ENCODE data around the gene NFIC. TPM values are rescaled to one million over a fixed set of nuclear protein-coding genes. Genes with fewer than 3 reads are reported as not detected.
A peak's percentile ranks its signal among the peaks of the same experiment; 100 is the strongest.

NFIC gene
- total and polyA plus RNA-seq, 2 of the 4 experiments (the other 2 are of a cell fraction) = 21.9 to 32.1 TPM

DNA sequence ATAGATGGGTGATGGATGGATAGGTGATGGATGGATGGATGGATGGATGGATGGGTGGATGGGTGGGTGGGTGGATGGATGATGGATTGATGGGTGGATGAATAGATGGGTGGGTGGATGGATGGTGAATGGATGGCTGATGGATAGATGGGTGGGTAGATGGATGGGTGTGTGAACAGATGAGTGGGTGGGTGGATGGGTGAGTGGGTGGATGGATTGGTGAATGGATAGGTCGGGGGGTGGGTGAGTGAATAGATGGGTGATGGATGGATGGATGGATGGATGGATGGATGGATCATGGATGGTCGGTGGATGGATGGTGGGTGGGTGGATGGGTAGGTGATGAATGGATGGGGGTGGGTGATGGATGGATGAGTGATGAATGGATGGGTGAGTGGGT, 110.4 kb downstream of the NFIC start:
- Histone ChIP-seq H2AK5ac (ENCODE audit: low read depth, low read length) (no peak overlapping the region), H3K27me3 (ENCODE audit: control insufficient read depth, insufficient read depth, low read length) (peaks cover 32% of the 10 kb centered on the region), H2BK120ac (ENCODE audit: low read depth, low read length) (no peak overlapping the region), H3K9me3 (ENCODE audit: control insufficient read depth, insufficient read depth, low read length) (no peaks in the 10 kb centered on the region; the same call in 1 of the 2 replicates), H3K27ac (ENCODE audit: insufficient read depth, low read length) (no peak overlapping the region), H3K14ac (replicated peaks; ENCODE audit: low read depth, low read length) (no peak overlapping the region), H3K23ac (ENCODE audit: low read depth, low read length) (no peak overlapping the region), H2BK20ac (ENCODE audit: low read depth, low read length) (no peak overlapping the region), H2AFZ (replicated peaks; ENCODE audit: low read length, poor library complexity) (no peak overlapping the region), H2BK15ac (ENCODE audit: low read depth, low read length) (no peak overlapping the region), H3K36me3 (ENCODE audit: control insufficient read depth, insufficient read depth, low read length) (no peaks in the 10 kb centered on the region), H3K18ac (ENCODE audit: low read depth, low read length) (no peak overlapping the region), H3K4me3 (ENCODE audit: insufficient read depth, low read depth, low read length) (no peak overlapping the region), H3K4me2 (ENCODE audit: low read depth, low read length) (no peak overlapping the region), H4K91ac (ENCODE audit: insufficient read depth, low read depth, low read length) (no peak overlapping the region), H3K79me1 (ENCODE audit: low read depth in 1 of 2, low read length in 2 of 2) (no peaks in the 10 kb centered on the region; a peak in 1 of 4 replicates), H3K9me1 (ENCODE audit: insufficient read depth, low read length) (no peaks in the 10 kb centered on the region), H4K5ac (ENCODE audit: low read depth, low read length) (no peak overlapping the region), H2BK5ac (ENCODE audit: low read depth, low read length, poor library complexity, severe bottlenecking) (peak overlapping the region; percentile 37), H3K9ac (ENCODE audit: low read depth, low read length) (no peak overlapping the region), H3K4ac (ENCODE audit: low read depth, low read length) (no peak overlapping the region), H3K4me1 (ENCODE audit: control insufficient read depth, insufficient read depth, low read length) (no peaks in the 10 kb centered on the region), H2AK9ac (replicated peaks; ENCODE audit: low read depth, low read length, poor library complexity) (no peak overlapping the region), H3K56ac (ENCODE audit: extremely low read depth, insufficient read depth, low read length) (no peak overlapping the region), H4K8ac (ENCODE audit: low read depth in 2 of 2, low read length in 2 of 2) (no peak overlapping the region), H4K20me1 (ENCODE audit: insufficient read depth, low read length) (no peaks in the 10 kb centered on the region)
- 50% methylated on average over 1 of the region's 2 CpGs; no CpG with 5 or more reads in 1 of the 2 experiments for WGBS, 2 experiments (ENCODE audit: extremely low coverage in 2 of 2, insufficient read length in 1 of 2)
- in situ Hi-C loops (cut with MboI; ENCODE audit: low sequenced_read_pairs) (loop anchor here (25.0 kb wide), 1 partner anchor 515 kb away; no protein-coding TSS in a partner anchor), intact Hi-C loops (cut with micrococcal nuclease) (no loop called here), dilution Hi-C loops (cut with HindIII; ENCODE audit: low sequenced_read_pairs, unreplicated experiment) (no loop called here)
- TF ChIP-seq SMC3 (IDR thresholded peaks at IDR 0.05; ENCODE audit: low read depth, low read length) = no peak
- TF ChIP-seq, protein P1, sequence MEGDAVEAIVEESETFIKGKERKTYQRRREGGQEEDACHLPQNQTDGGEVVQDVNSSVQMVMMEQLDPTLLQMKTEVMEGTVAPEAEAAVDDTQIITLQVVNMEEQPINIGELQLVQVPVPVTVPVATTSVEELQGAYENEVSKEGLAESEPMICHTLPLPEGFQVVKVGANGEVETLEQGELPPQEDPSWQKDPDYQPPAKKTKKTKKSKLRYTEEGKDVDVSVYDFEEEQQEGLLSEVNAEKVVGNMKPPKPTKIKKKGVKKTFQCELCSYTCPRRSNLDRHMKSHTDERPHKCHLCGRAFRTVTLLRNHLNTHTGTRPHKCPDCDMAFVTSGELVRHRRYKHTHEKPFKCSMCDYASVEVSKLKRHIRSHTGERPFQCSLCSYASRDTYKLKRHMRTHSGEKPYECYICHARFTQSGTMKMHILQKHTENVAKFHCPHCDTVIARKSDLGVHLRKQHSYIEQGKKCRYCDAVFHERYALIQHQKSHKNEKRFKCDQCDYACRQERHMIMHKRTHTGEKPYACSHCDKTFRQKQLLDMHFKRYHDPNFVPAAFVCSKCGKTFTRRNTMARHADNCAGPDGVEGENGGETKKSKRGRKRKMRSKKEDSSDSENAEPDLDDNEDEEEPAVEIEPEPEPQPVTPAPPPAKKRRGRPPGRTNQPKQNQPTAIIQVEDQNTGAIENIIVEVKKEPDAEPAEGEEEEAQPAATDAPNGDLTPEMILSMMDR (conservative IDR thresholded peaks at IDR 0.05; ENCODE audit: low read depth, low read length) = no peak
- no peak for TF ChIP-seq MXI1 (IDR thresholded peaks at IDR 0.05; ENCODE audit: borderline replicate concordance, low read depth, low read length)
- no peak for TF ChIP-seq RFX5 (IDR thresholded peaks at IDR 0.05; ENCODE audit: low read depth, low read length)
- no peak for TF ChIP-seq FOS (IDR thresholded peaks at IDR 0.05; ENCODE audit: low read depth, low read length)
- TF ChIP-seq CHD1 (IDR thresholded peaks at IDR 0.05; ENCODE audit: low read depth, low read length) = no peak
- no peak for TF ChIP-seq NFE2L2 (IDR thresholded peaks at IDR 0.05; ENCODE audit: low read depth, low read length)
- no peak for TF ChIP-seq POLR2A (IDR thresholded peaks at IDR 0.05; ENCODE audit: low read depth, low read length)
- no peak for TF ChIP-seq CEBPB (IDR thresholded peaks at IDR 0.05; ENCODE audit: low read depth, low read length)
- TF ChIP-seq MAZ (IDR thresholded peaks at IDR 0.05; ENCODE audit: borderline replicate concordance, low read depth, low read length) = no peak
- TF ChIP-seq BHLHE40 (IDR thresholded peaks at IDR 0.05; ENCODE audit: low read depth, low read length) = no peak
- no TSS peak for BruUV-seq (replicated peaks)
- CTCF ChIA-PET = no interaction called here
- ATAC-seq (ENCODE audit: low read depth) (no peak), DNase-seq (no peak)
- POLR2A ChIA-PET (ENCODE audit: unreplicated experiment) = no interaction called here
